SU-DHL-6 (cell line): Measurements from ENCODE around the gene MPO.

ENCODE experiments used
- H2AFZ ChIP-seq: fragments of 200-600 bp; sonication (generic); 2 replicates; pipeline ENCODE4 v1.6.1; 2014; ENCODE audit warnings: low read depth, mild to moderate bottlenecking, moderate library complexity, mixed read lengths, antibody characterized with exemption, low read length; ENCODE audit not compliant: severe bottlenecking
- H3F3A ChIP-seq: fragments of 200-600 bp; shearing (Covaris generic); 2 replicates; pipeline ENCODE4 v1.6.0; 2016; ENCODE audit warnings: antibody characterized with exemption, mild to moderate bottlenecking; ENCODE audit not compliant: insufficient read depth
- H3K27ac ChIP-seq: fragments of 200-600 bp; sonication (generic); 2 replicates; pipeline ENCODE4 v1.5.1; 2016; ENCODE audit warnings: low read depth, mild to moderate bottlenecking, low read length, moderate library complexity, mixed read lengths
- H3K27me3 ChIP-seq: fragments of 200-600 bp; sonication (generic), shearing (Covaris generic); 2 replicates; pipeline ENCODE4 v1.6.0; 2014; ENCODE audit warnings: mild to moderate bottlenecking, low read length
- H3K36me3 ChIP-seq: fragments of 200-600 bp; sonication (generic); 2 replicates; pipeline ENCODE4 v1.6.1; 2014; ENCODE audit warnings: mild to moderate bottlenecking, low read length, mixed read lengths
- H3K4me2 ChIP-seq: fragments of 300-600, 200-600 bp; shearing (Covaris generic), sonication (generic); 2 replicates; pipeline ENCODE4 v1.6.0; 2014; ENCODE audit warnings: low read length, low read depth, mild to moderate bottlenecking; ENCODE audit not compliant: poor library complexity, severe bottlenecking
- H3K4me3 ChIP-seq: fragments of 200-600 bp; sonication (generic); 2 replicates; pipeline ENCODE4 v1.5.1; 2014; ENCODE audit warnings: antibody characterized with exemption, low read length, mild to moderate bottlenecking, mixed read lengths; ENCODE audit not compliant: insufficient read depth, poor library complexity, severe bottlenecking
- H3K79me2 ChIP-seq: fragments of 200-600 bp; sonication (generic); 2 replicates; pipeline ENCODE4 v1.6.1; 2014; ENCODE audit warnings: mild to moderate bottlenecking, low read length, moderate library complexity; ENCODE audit not compliant: insufficient read depth
- H3K9ac ChIP-seq: fragments of 200-600 bp; sonication (generic); 2 replicates; pipeline ENCODE4 v1.7.0; 2014; ENCODE audit warnings: mild to moderate bottlenecking, low read length
- H3K9me2 ChIP-seq: fragments of 200-600 bp; sonication (generic); replicated peaks from 2 replicates; pipeline ENCODE4 v1.6.1; 2014; ENCODE audit warnings: low read length; ENCODE audit not compliant: insufficient read depth
- H3K9me3 ChIP-seq: fragments of 200-600 bp; sonication (generic); 2 replicates; pipeline ENCODE4 v1.6.1; 2014; ENCODE audit warnings: low read length, mixed read lengths; ENCODE audit not compliant: insufficient read depth
- H4K20me1 ChIP-seq: fragments of 200-600 bp; sonication (generic); 2 replicates; pipeline ENCODE4 v1.6.1; 2014; ENCODE audit warnings: low read depth, mild to moderate bottlenecking, antibody characterized with exemption, low read length, moderate library complexity, mixed read lengths
- EZH2phosphoT487 ChIP-seq: fragments of 200-600 bp; sonication (generic), shearing (Covaris generic); conservative IDR thresholded peaks from 2 replicates; pipeline ENCODE4 v1.6.1; 2018; ENCODE audit warnings: mild to moderate bottlenecking, antibody characterized with exemption, low read length, moderate library complexity, mixed read lengths
- TF ChIP-seq, protein P1 (sequence below): fragments of 200-600 bp; sonication (generic); IDR thresholded peaks from one replicate; pipeline ENCODE4 v1.5.1; 2017; ENCODE audit warnings: antibody characterized with exemption, mild to moderate bottlenecking, low read length, moderate library complexity; ENCODE audit not compliant: insufficient read depth, poor library complexity, severe bottlenecking

MPO gene

GRCh38 chr17:58328195-58329034 is 47.7 kb upstream of the MPO start, which contains the start of gene TSPOAP1:
TSPOAP1 (minus strand) TSS chr17:58328795; CDS start chr17:58327920, 875 bp downstream.
- Histone ChIP-seq H2AFZ (no peak within 1 kb of the TSS), H3K4me2 (peak within 1 kb of the TSS; percentile 76), H3K36me3 (peaks cover 20% of the 10 kb centered on the region), H3K9ac (peak within 1 kb of the TSS; percentile 41), H3K9me3 (no peaks in the 10 kb centered on the region), H4K20me1 (no peaks in the 10 kb centered on the region), H3K27ac (peak within 1 kb of the TSS; percentile 97), H3K27me3 (no peaks in the 10 kb centered on the region), H3K9me2 (no peaks in the 10 kb centered on the region), H3K79me2 (peaks cover 18% of the 10 kb centered on the region), H3F3A (peaks cover 59% of the 10 kb centered on the region), H3K4me3 (no peak within 1 kb of the TSS)
- TF ChIP-seq EZH2phosphoT487 = no peak
- TF ChIP-seq, protein P1, sequence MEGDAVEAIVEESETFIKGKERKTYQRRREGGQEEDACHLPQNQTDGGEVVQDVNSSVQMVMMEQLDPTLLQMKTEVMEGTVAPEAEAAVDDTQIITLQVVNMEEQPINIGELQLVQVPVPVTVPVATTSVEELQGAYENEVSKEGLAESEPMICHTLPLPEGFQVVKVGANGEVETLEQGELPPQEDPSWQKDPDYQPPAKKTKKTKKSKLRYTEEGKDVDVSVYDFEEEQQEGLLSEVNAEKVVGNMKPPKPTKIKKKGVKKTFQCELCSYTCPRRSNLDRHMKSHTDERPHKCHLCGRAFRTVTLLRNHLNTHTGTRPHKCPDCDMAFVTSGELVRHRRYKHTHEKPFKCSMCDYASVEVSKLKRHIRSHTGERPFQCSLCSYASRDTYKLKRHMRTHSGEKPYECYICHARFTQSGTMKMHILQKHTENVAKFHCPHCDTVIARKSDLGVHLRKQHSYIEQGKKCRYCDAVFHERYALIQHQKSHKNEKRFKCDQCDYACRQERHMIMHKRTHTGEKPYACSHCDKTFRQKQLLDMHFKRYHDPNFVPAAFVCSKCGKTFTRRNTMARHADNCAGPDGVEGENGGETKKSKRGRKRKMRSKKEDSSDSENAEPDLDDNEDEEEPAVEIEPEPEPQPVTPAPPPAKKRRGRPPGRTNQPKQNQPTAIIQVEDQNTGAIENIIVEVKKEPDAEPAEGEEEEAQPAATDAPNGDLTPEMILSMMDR = no peak

- Histone ChIP-seq H3F3A (peaks cover 53% of the 10 kb centered on the region), H3K27ac (peak overlapping the region; percentile 97), H4K20me1 (no peaks in the 10 kb centered on the region), H3K27me3 (no peaks in the 10 kb centered on the region), H3K36me3 (peaks cover 20% of the 10 kb centered on the region), H3K4me3 (no peak overlapping the region), H3K79me2 (peaks cover 17% of the 10 kb centered on the region), H3K9me3 (no peaks in the 10 kb centered on the region), H3K9me2 (no peaks in the 10 kb centered on the region), H2AFZ (no peak overlapping the region), H3K9ac (peak overlapping the region; percentile 41), H3K4me2 (no peak overlapping the region)
- no peak for TF ChIP-seq EZH2phosphoT487
- TF ChIP-seq, protein P1 = no peak
These were observed 46.8 kb upstream of the MPO start for GRCh38 chr17:58327363-58328194.

DNA sequence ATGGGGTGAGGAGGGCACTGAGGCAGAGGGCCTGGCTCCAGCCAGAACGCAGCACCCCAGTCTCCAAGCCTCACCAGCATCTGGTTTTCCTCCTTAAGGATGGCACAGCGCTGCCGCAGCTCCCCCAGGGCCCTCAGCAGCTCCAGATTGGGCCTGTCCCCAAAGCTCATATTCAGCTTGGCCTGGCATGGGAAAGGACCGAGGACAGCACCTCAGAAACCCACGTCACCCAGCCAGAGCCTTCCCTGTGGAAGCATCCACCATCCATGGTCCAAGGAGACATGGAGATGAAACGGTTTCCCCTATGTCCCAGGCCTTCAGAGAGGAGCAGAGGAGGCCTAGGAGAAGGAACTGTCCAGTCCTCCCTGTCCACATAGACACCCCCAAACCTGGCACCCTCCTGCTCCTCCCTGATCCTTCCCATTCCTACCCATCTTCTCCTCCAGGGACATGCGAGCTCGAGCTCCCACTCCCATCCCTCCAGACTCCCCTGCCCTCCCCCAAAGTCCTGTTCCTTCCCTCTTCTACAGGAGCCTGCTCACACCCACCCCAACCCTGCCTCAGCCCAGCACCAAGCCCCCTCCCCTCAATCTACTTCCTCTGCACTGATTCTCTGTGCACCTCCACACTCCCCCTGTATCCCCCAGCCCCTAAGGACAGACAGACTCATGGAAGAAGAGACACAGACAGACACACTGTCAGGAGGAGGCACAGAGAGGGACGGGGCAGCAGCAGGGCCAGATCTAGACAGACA is 46.1 kb upstream of the MPO start:
- no peaks in the 10 kb centered on the region for H3K9me2 ChIP-seq
- H3K27me3 ChIP-seq = no peaks in the 10 kb centered on the region
- peaks cover 48% of the 10 kb centered on the region for H3F3A ChIP-seq
- H4K20me1 ChIP-seq = no peaks in the 10 kb centered on the region
- H3K9me3 ChIP-seq = no peaks in the 10 kb centered on the region
- H3K27ac ChIP-seq = no peak overlapping the region
- peaks cover 15% of the 10 kb centered on the region for H3K36me3 ChIP-seq
- peaks cover 12% of the 10 kb centered on the region for H3K79me2 ChIP-seq
- no peak overlapping the region for H2AFZ ChIP-seq
- no peak overlapping the region for H3K9ac ChIP-seq
- no peak for TF ChIP-seq EZH2phosphoT487
- TF ChIP-seq, protein P1 = no peak
- no peak overlapping the region for H3K4me3 ChIP-seq
- no peak overlapping the region for H3K4me2 ChIP-seq
